ENCODE results near the gene CPED1.

The CPED1 gene

GRCh38 chr7:121156825-121157224 lies 168.3 kb downstream of the CPED1 start:
- no peak overlapping the region for H3K27ac ChIP-seq
- no peak for TF ChIP-seq ZFX (IDR thresholded peaks at IDR 0.05)
- no peak for TF ChIP-seq CTCF (conservative IDR thresholded peaks at IDR 0.05)

GRCh38 chr7:121157341-121157751 lies 168.8 kb downstream of the CPED1 start:
- TF ChIP-seq ZFX (IDR thresholded peaks at IDR 0.05) (no peak), CTCF (conservative IDR thresholded peaks at IDR 0.05) (no peak)

GRCh38 chr7:121157885-121158590 lies 169.5 kb downstream of the CPED1 start:
- no peak for TF ChIP-seq CTCF (conservative IDR thresholded peaks at IDR 0.05)
- no peak for TF ChIP-seq ZFX (IDR thresholded peaks at IDR 0.05)
- H3K27ac ChIP-seq = no peak overlapping the region

More at GRCh38 chr7:121157341-121157751, 168.8 kb downstream of the CPED1 start:
- no peak overlapping the region for H3K27ac ChIP-seq

- TF ChIP-seq ZFX (IDR thresholded peaks at IDR 0.05) = no peak
- TF ChIP-seq CTCF (conservative IDR thresholded peaks at IDR 0.05) = no peak
- no peak overlapping the region for H3K27ac ChIP-seq
Observed at GRCh38 chr7:121158665-121159064, 170.2 kb downstream of the CPED1 start.

GRCh38 chr7:121159553-121159952 lies 171.0 kb downstream of the CPED1 start:
- TF ChIP-seq CTCF (conservative IDR thresholded peaks at IDR 0.05) (no peak), ZFX (IDR thresholded peaks at IDR 0.05) (no peak)

GRCh38 chr7:121160150-121161008 lies 171.9 kb downstream of the CPED1 start:
- TF ChIP-seq CTCF (conservative IDR thresholded peaks at IDR 0.05) = no peak
- no peak for TF ChIP-seq ZFX (IDR thresholded peaks at IDR 0.05)
- H3K27ac ChIP-seq = no peak overlapping the region

More at GRCh38 chr7:121159553-121159952, 171.0 kb downstream of the CPED1 start:
- no peak overlapping the region for H3K27ac ChIP-seq

- TF ChIP-seq CTCF (conservative IDR thresholded peaks at IDR 0.05) (no peak; the same call in 1 of the 2 replicates), ZFX (IDR thresholded peaks at IDR 0.05) (no peak)
- H3K27ac ChIP-seq = no peak overlapping the region
Observed at GRCh38 chr7:121163699-121164098, 175.2 kb downstream of the CPED1 start.

Data from C4-2B (cell line).